Activated CD8-positive, alpha-beta memory T cell treated with anti-CD3 and anti-CD28 coated beads, Interleukin-2, amount 10 ng/mL, durations not matched to agents 7 days and 5 days (primary cell): ENCODE results near the gene TMEM63A. TPM values are rescaled to one million over a fixed set of nuclear protein-coding genes. Genes with fewer than 3 reads are reported as not detected.

ENCODE experiments used
- ATAC-seq: fragments of 150-1000 bp; cut with Tn5 transposase; one replicate; pipeline ENCODE4 v1.10.0; 2021; ENCODE audit warnings: moderate library complexity
- CTCF ChIA-PET: fragments of 350-600 bp; sonication (Branson Sonifier 250); formaldehyde crosslinking; loops from one replicate; lab custom pipeline; 2021; ENCODE audit warnings: antibody characterized with exemption; lab: Charles Lee
- DNase-seq: peaks from one replicate; pipeline ENCODE4 v3.0.0-alpha.2; 2020
- H3K27ac Mint-ChIP-seq: one replicate; pipeline ENCODE4 v1.8.0; 2021; ENCODE audit warnings: mild to moderate bottlenecking, mixed read lengths
- H3K27me3 Mint-ChIP-seq: one replicate; pipeline ENCODE4 v1.8.0; 2021; ENCODE audit warnings: mixed read lengths
- H3K36me3 Mint-ChIP-seq: one replicate; pipeline ENCODE4 v1.8.0; 2021; ENCODE audit warnings: mild to moderate bottlenecking, mixed read lengths
- H3K4me1 Mint-ChIP-seq: one replicate; pipeline ENCODE4 v1.8.0; 2021; ENCODE audit warnings: mixed read lengths
- H3K4me3 Mint-ChIP-seq: one replicate; pipeline ENCODE4 v1.8.0; 2021; ENCODE audit warnings: mild to moderate bottlenecking, moderate library complexity, mixed read lengths
- H3K9me3 Mint-ChIP-seq: one replicate; pipeline ENCODE4 v1.8.0; 2022; ENCODE audit warnings: low read depth, mixed read lengths
- total RNA-seq, 2 experiments: library from RNA; stranded (reverse); gene quantifications; one replicate each; pipeline ENCODE4 v1.2.3, GENCODE V29; 2021

The TMEM63A gene
- total RNA-seq, 2 experiments from 2014 or later = 50.4 to 58.7 TPM

- Mint-ChIP-seq H3K36me3 (peaks cover 38% of the 10 kb centered on the region), H3K4me3 (no peak overlapping the region), H3K4me1 (peaks cover 29% of the 10 kb centered on the region), H3K27me3 (no peaks in the 10 kb centered on the region), H3K27ac (no peak overlapping the region), H3K9me3 (no peaks in the 10 kb centered on the region)
- CTCF ChIA-PET = interaction anchor here (0.9 kb wide), 1 partner anchor 10 kb away, joined by 3 read pairs; no protein-coding TSS in a partner anchor
- DNase-seq = no peak
- no peak for ATAC-seq
Measured at GRCh38 chr1:225863167-225863566, 19.0 kb downstream of the TMEM63A start.

- CTCF ChIA-PET = interaction anchor here (0.9 kb wide), 1 partner anchor 9 kb away, joined by 3 read pairs; no protein-coding TSS in a partner anchor
- Mint-ChIP-seq H3K27me3 (no peaks in the 10 kb centered on the region), H3K4me1 (peaks cover 25% of the 10 kb centered on the region), H3K4me3 (no peak overlapping the region), H3K36me3 (peaks cover 33% of the 10 kb centered on the region), H3K9me3 (no peaks in the 10 kb centered on the region), H3K27ac (no peak overlapping the region)
- no peak for DNase-seq
- no peak for ATAC-seq
Measured at GRCh38 chr1:225862581-225862950, 19.6 kb downstream of the TMEM63A start.

GRCh38 chr1:225861834-225862580 lies 20.2 kb downstream of the TMEM63A start:
- Mint-ChIP-seq H3K4me3 (no peak overlapping the region), H3K36me3 (peaks cover 29% of the 10 kb centered on the region), H3K9me3 (no peaks in the 10 kb centered on the region), H3K27ac (no peak overlapping the region), H3K27me3 (no peaks in the 10 kb centered on the region), H3K4me1 (peaks cover 19% of the 10 kb centered on the region)
- DNase-seq (no peak), ATAC-seq (no peak)
- CTCF ChIA-PET = no interaction called here

GRCh38 chr1:225860876-225861441 lies 21.2 kb downstream of the TMEM63A start:
- DNase-seq (no peak), ATAC-seq (no peak)
- CTCF ChIA-PET = no interaction called here
- Mint-ChIP-seq H3K9me3 (no peaks in the 10 kb centered on the region), H3K4me3 (no peak overlapping the region), H3K27me3 (no peaks in the 10 kb centered on the region), H3K27ac (peak overlapping the region; percentile 38), H3K4me1 (peaks cover 11% of the 10 kb centered on the region), H3K36me3 (peaks cover 29% of the 10 kb centered on the region)

GRCh38 chr1:225860107-225860506 lies 22.1 kb downstream of the TMEM63A start:
- no peak for DNase-seq
- Mint-ChIP-seq H3K27me3 (no peaks in the 10 kb centered on the region), H3K27ac (no peak overlapping the region), H3K4me1 (peaks cover 5% of the 10 kb centered on the region), H3K9me3 (no peaks in the 10 kb centered on the region), H3K36me3 (peaks cover 29% of the 10 kb centered on the region), H3K4me3 (no peak overlapping the region)
- CTCF ChIA-PET = interaction anchor here (1.0 kb wide), 1 partner anchor 18 kb away, joined by 3 read pairs; no protein-coding TSS in a partner anchor
- ATAC-seq = no peak

GRCh38 chr1:225859151-225859550 lies 23.0 kb downstream of the TMEM63A start:
- no peak overlapping the region for H3K27ac Mint-ChIP-seq
- peaks cover 5% of the 10 kb centered on the region for H3K4me1 Mint-ChIP-seq
- no peaks in the 10 kb centered on the region for H3K27me3 Mint-ChIP-seq
- no peak overlapping the region for H3K4me3 Mint-ChIP-seq
- ATAC-seq (no peak), DNase-seq (no peak)
- H3K36me3 Mint-ChIP-seq = peaks cover 34% of the 10 kb centered on the region
- CTCF ChIA-PET = interaction anchor here (1.0 to 1.5 kb wide), 2 partner anchors 19 to 52 kb away, joined by 3 read pairs; no protein-coding TSS in a partner anchor
- no peaks in the 10 kb centered on the region for H3K9me3 Mint-ChIP-seq

- Mint-ChIP-seq H3K27me3 (no peaks in the 10 kb centered on the region), H3K4me1 (peaks cover 12% of the 10 kb centered on the region), H3K36me3 (peaks cover 47% of the 10 kb centered on the region), H3K9me3 (no peaks in the 10 kb centered on the region), H3K27ac (no peak overlapping the region), H3K4me3 (no peak overlapping the region)
- no peak for ATAC-seq
- DNase-seq = no peak
- CTCF ChIA-PET = interaction anchor here (0.8 kb wide), 1 partner anchor 9 kb away, joined by 3 read pairs; no protein-coding TSS in a partner anchor
Measured at GRCh38 chr1:225857256-225857655, 24.9 kb downstream of the TMEM63A start.

- Mint-ChIP-seq H3K4me3 (no peak overlapping the region), H3K27ac (no peak overlapping the region), H3K36me3 (peaks cover 46% of the 10 kb centered on the region), H3K27me3 (no peaks in the 10 kb centered on the region), H3K4me1 (peaks cover 21% of the 10 kb centered on the region), H3K9me3 (no peaks in the 10 kb centered on the region)
- CTCF ChIA-PET = interaction anchor here (0.6 kb wide), 1 partner anchor 284 kb away, joined by 3 read pairs; no protein-coding TSS in a partner anchor
- DNase-seq = no peak
- ATAC-seq = no peak
Measured at GRCh38 chr1:225855503-225856300, 26.5 kb downstream of the TMEM63A start.

GRCh38 chr1:225853441-225853840 lies 28.7 kb downstream of the TMEM63A start:
- Mint-ChIP-seq H3K27me3 (no peaks in the 10 kb centered on the region), H3K4me3 (no peak overlapping the region), H3K36me3 (peaks cover 50% of the 10 kb centered on the region), H3K4me1 (peaks cover 39% of the 10 kb centered on the region), H3K27ac (no peak overlapping the region), H3K9me3 (no peaks in the 10 kb centered on the region)
- CTCF ChIA-PET = interaction anchor here (1.2 kb wide), 1 partner anchor 9 kb away, joined by 3 read pairs; no protein-coding TSS in a partner anchor
- ATAC-seq (no peak), DNase-seq (no peak)

- H3K27me3 Mint-ChIP-seq = no peaks in the 10 kb centered on the region
- DNase-seq (no peak), ATAC-seq (no peak)
- H3K36me3 Mint-ChIP-seq = peaks cover 49% of the 10 kb centered on the region
- CTCF ChIA-PET = interaction anchor here (0.6 to 1.2 kb wide), 3 partner anchors 10 to 1575 kb away, joined by 3 to 8 read pairs (median 3); no protein-coding TSS in a partner anchor
- no peak overlapping the region for H3K4me3 Mint-ChIP-seq
- H3K27ac Mint-ChIP-seq = no peak overlapping the region
- H3K4me1 Mint-ChIP-seq = peaks cover 47% of the 10 kb centered on the region
- no peaks in the 10 kb centered on the region for H3K9me3 Mint-ChIP-seq
Measured at GRCh38 chr1:225852413-225853124, 29.6 kb downstream of the TMEM63A start.

GRCh38 chr1:225851805-225852204 lies 30.4 kb downstream of the TMEM63A start:
- Mint-ChIP-seq H3K9me3 (no peaks in the 10 kb centered on the region), H3K27ac (peak overlapping the region; percentile 20), H3K27me3 (no peaks in the 10 kb centered on the region), H3K4me3 (no peak overlapping the region), H3K36me3 (peaks cover 49% of the 10 kb centered on the region), H3K4me1 (peaks cover 47% of the 10 kb centered on the region)
- no peak for ATAC-seq
- CTCF ChIA-PET = interaction anchor here (0.6 to 1.5 kb wide), 3 partner anchors 20 to 374 kb away, joined by 3 read pairs; partner anchors contain the start of gene SRP9
- no peak for DNase-seq

- peaks cover 43% of the 10 kb centered on the region for H3K4me1 Mint-ChIP-seq
- ATAC-seq = no peak
- no peak for DNase-seq
- no peak overlapping the region for H3K4me3 Mint-ChIP-seq
- CTCF ChIA-PET = interaction anchor here (1.1 to 1.5 kb wide), 3 partner anchors 61 to 376 kb away, joined by 3 to 4 read pairs (median 3); partner anchors contain the start of gene SRP9
- H3K9me3 Mint-ChIP-seq = no peaks in the 10 kb centered on the region
- no peaks in the 10 kb centered on the region for H3K27me3 Mint-ChIP-seq
- peaks cover 41% of the 10 kb centered on the region for H3K36me3 Mint-ChIP-seq
- H3K27ac Mint-ChIP-seq = no peak overlapping the region
Measured at GRCh38 chr1:225850370-225850769, 31.8 kb downstream of the TMEM63A start.
